HepG2 (cell line): ENCODE data around the gene CSF1R. TPM values are rescaled to one million over a fixed set of nuclear protein-coding genes. Genes with fewer than 3 reads are reported as not detected.

ENCODE experiments used
- ATAC-seq: fragments of 200-7000 bp; cut with Tn5 transposase; 3 replicates; pipeline ENCODE4 v1.9.1; 2020; ENCODE audit warnings: mild to moderate bottlenecking, moderate library complexity
- BruUV-seq: library from RNA; stranded (reverse); fragments of 400-500 nt; replicated peaks from 2 replicates; lab custom pipeline; 2021; lab: Mats Ljungman, UMichigan
- CTCF ChIA-PET: fragments of 300-600 bp; formaldehyde crosslinking; extraction: SDS; loops from one replicate; lab custom pipeline; 2021; ENCODE audit warnings: low total read pairs, inconsistent platforms, low intra/inter-chr PET ratio; lab: Yijun Ruan, JAX
- POLR2A ChIA-PET: fragments of 350-600 bp; sonication (Branson Sonifier 250); formaldehyde crosslinking; loops from one replicate; lab custom pipeline; 2020; ENCODE audit warnings: antibody characterized with exemption, inconsistent platforms; lab: Yijun Ruan, JAX
- DNase-seq: peaks from one replicate; pipeline ENCODE4 v3.0.0-alpha.2; 2015; ENCODE audit warnings: low spot score
- FAIRE-seq: peaks from 3 replicates; lab custom pipeline; 2011; peaks lifted over from hg19 to GRCh38; lab: Jason Lieb, UNC
- H2AFZ ChIP-seq: one replicate; pipeline ENCODE4 v1.6.1; 2011; ENCODE audit warnings: low read length, inconsistent platforms
- H3K27ac ChIP-seq: fragments of 300-600 bp; 3 replicates; pipeline ENCODE4 v1.8.0; 2011; ENCODE audit warnings: mixed run types, mild to moderate bottlenecking, mixed read lengths, low read length, inconsistent platforms; ENCODE audit not compliant: insufficient read depth; ENCODE audit errors: extremely low read length
- H3K27me3 ChIP-seq, 2 experiments: fragments of 200-600 bp in 1 of 2; 2 replicates in 1 of 2; 3 replicates in 1 of 2; pipeline versions ENCODE4 v1.6.0 to v1.8.0; 2011; ENCODE audit warnings: low read length in 2 of 2, mild to moderate bottlenecking in 2 of 2, moderate library complexity in 2 of 2, inconsistent platforms in 1 of 2; ENCODE audit not compliant: insufficient read depth in 2 of 2, control insufficient read depth in 1 of 2
- H3K36me3 ChIP-seq, 2 experiments: fragments of 200-600 bp in 1 of 2; replicated peaks in 1 of 2; 2 replicates in 1 of 2; 3 replicates in 1 of 2; pipeline versions ENCODE4 v1.5.1 to v1.8.0; 2011; ENCODE audit warnings: low read length in 2 of 2, inconsistent platforms in 1 of 2; ENCODE audit not compliant: insufficient read depth in 2 of 2, control insufficient read depth in 1 of 2
- H3K4me1 ChIP-seq: 2 replicates; pipeline ENCODE4 v1.5.1; 2012; ENCODE audit warnings: low read length, inconsistent platforms; ENCODE audit not compliant: insufficient read depth
- H3K4me2 ChIP-seq: 2 replicates; pipeline ENCODE4 v1.6.0; 2011; ENCODE audit warnings: low read depth, low read length, inconsistent platforms
- H3K4me3 ChIP-seq, 3 experiments: fragments of 200-600 bp in 1 of 3; sonication (generic), shearing (Covaris generic) in 1 of 3; replicated peaks in 1 of 3; 2 replicates each; pipeline ENCODE4 v1.5.1; 2011 to 2016; ENCODE audit warnings: low read length in 3 of 3, inconsistent platforms in 2 of 3, low read depth in 2 of 3, mild to moderate bottlenecking in 2 of 3, control low read depth in 1 of 3, mixed read lengths in 1 of 3; ENCODE audit not compliant: insufficient read depth in 1 of 3
- H3K79me2 ChIP-seq: one replicate; pipeline ENCODE4 v1.6.1; 2011; ENCODE audit warnings: low read length, inconsistent platforms; ENCODE audit not compliant: insufficient read depth
- H3K9ac ChIP-seq: 2 replicates; pipeline ENCODE4 v1.6.0; 2011; ENCODE audit warnings: mild to moderate bottlenecking, low read depth, low read length, inconsistent platforms; ENCODE audit not compliant: insufficient read depth
- H3K9me3 ChIP-seq: 2 replicates; pipeline ENCODE4 v1.5.1; 2012; ENCODE audit warnings: mild to moderate bottlenecking, low read length
- H4K20me1 ChIP-seq: 2 replicates; pipeline ENCODE4 v1.6.0; 2011; ENCODE audit warnings: inconsistent platforms, mild to moderate bottlenecking, low read length, moderate library complexity; ENCODE audit not compliant: insufficient read depth
- ADNP ChIP-seq: sonication (generic); formaldehyde crosslinking; IDR thresholded peaks from 2 replicates; pipeline ENCODE4 v1.4.0; 2020; ENCODE audit warnings: missing genetic modification reagents
- GTF2F1 ChIP-seq: fragments of 150-350 bp; IDR thresholded peaks from 2 replicates; pipeline ENCODE4 v1.6.1; 2014; ENCODE audit warnings: low read length
- PRMT3 ChIP-seq: sonication (generic); formaldehyde crosslinking; IDR thresholded peaks from 2 replicates; pipeline ENCODE4 v1.8.1; 2022; ENCODE audit warnings: low read depth, mild to moderate bottlenecking, moderate library complexity, missing genetic modification reagents, borderline replicate concordance
- ZNF326 ChIP-seq: sonication (generic); formaldehyde crosslinking; IDR thresholded peaks from 2 replicates; pipeline ENCODE4 v1.4.0; 2020; ENCODE audit warnings: missing genetic modification reagents, borderline replicate concordance
- ZSCAN25 ChIP-seq: sonication (generic); formaldehyde crosslinking; IDR thresholded peaks from 2 replicates; pipeline ENCODE4 v1.8.0; 2022; ENCODE audit warnings: mild to moderate bottlenecking, missing genetic modification reagents
- WGBS: methylation state at CpG from one replicate; pipeline ENCODE4 v1.1.6; 2017; ENCODE audit warnings: low lambda C conversion rate; 5-methylcytosine and 5-hydroxymethylcytosine counted together
- in situ Hi-C: cut with HindIII; loops from 2 replicates; pipeline ENCODE4 v1.10.0; 2017; ENCODE audit warnings: low pct_unique_long_range_greater_than_20kb; ENCODE audit not compliant: extremely low pct_ligation_motif_present
- intact Hi-C: fragments of 100-400 bp; cut with micrococcal nuclease; formaldehyde crosslinking; loops from one replicate; pipeline ENCODE4 v1.10.0; 2022; ENCODE audit not compliant: unreplicated experiment
- polyA plus RNA-seq, 8 experiments: library from polyadenylated mRNA; depleted of rRNA in 3 of 8; stranded (reverse) in 7 of 8; unstranded in 1 of 8; fragments of >200 nt; fragmentation: Illumina TruSeq in 4 of 8; extraction: Trizol in 4 of 8; gene quantifications; 2 replicates each; pipeline versions ENCODE4 v1.2.1 to v1.2.3, GENCODE V29; 2011 to 2016; ENCODE audit warnings: low read depth in 4 of 8, missing spikeins in 1 of 8, mixed read lengths in 1 of 8; ENCODE audit not compliant: insufficient read depth in 1 of 8
- total RNA-seq, 5 experiments: library from RNA; depleted of rRNA; stranded (reverse); fragments of >200 nt; fragmentation: Illumina TruSeq; extraction: Trizol; gene quantifications; 2 replicates each; pipeline ENCODE4 v1.2.3, GENCODE V29; 2016; ENCODE audit warnings: low read depth in 1 of 5
- TF ChIP-seq, protein P1 (sequence below): sonication (generic); formaldehyde crosslinking; IDR thresholded peaks from 2 replicates; pipeline ENCODE4 v1.4.0; 2020; ENCODE audit warnings: missing genetic modification reagents, borderline replicate concordance
- TF ChIP-seq, protein P2 (sequence below): sonication (generic); formaldehyde crosslinking; IDR thresholded peaks from 2 replicates; pipeline ENCODE4 v1.5.1; 2020; ENCODE audit warnings: missing genetic modification reagents, mild to moderate bottlenecking, borderline replicate concordance
- TF ChIP-seq, protein P3 (sequence below): sonication (generic); formaldehyde crosslinking; IDR thresholded peaks from 2 replicates; pipeline ENCODE4 v1.8.0; 2022; ENCODE audit warnings: mild to moderate bottlenecking, missing genetic modification reagents
- TF ChIP-seq, protein P4 (sequence below): sonication (generic); formaldehyde crosslinking; conservative IDR thresholded peaks from 2 replicates; pipeline ENCODE4 v1.8.1; 2023; ENCODE audit warnings: missing genetic modification reagents

CSF1R gene
- total and polyA plus RNA-seq, 2 of the 13 experiments (the other 11 are each of a cell fraction or from before 2014, with no cell fraction given) = 0.01 TPM; not detected in 1

DNA sequence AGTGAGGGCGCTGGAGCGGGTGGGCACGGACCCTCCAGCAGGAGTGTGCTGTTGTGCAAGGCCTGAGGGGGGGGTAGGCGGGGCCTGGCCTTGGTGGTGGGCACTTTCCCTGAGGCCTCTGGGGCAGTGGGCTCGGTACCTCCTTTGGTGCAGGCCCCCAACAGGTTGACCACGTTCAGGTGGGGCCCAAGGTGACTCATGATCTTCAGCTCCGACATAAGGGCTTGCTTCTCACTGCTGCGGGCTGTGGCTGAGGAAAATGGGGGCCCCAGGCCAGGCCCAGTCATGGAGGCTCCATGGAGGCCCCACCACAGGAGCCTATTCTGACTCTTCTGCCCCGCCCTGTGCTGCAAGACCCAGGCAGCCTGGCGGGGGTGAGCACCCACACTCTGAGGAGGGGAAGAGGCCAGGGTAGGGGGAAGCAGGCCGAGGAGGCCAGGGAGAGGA is 37.8 kb upstream of the CSF1R start:
- no peaks in the 10 kb centered on the region for H3K36me3 ChIP-seq
- WGBS = 91% methylated on average over 5 of the region's 11 CpGs
- H3K9ac ChIP-seq = no peak overlapping the region
- ChIA-PET POLR2A (interaction anchor here (1.0 kb wide), 1 partner anchor 69 kb away, joined by 3 read pairs; no protein-coding TSS in a partner anchor), CTCF (no interaction called here)
- no peaks in the 10 kb centered on the region for H3K27me3 ChIP-seq
- no peaks in the 10 kb centered on the region for H3K9me3 ChIP-seq
- no peaks in the 10 kb centered on the region for H4K20me1 ChIP-seq
- no peak overlapping the region for H2AFZ ChIP-seq
- DNase-seq (no peak), FAIRE-seq (no peak), ATAC-seq (no peak)
- no peak overlapping the region for H3K4me3 ChIP-seq
- no peak overlapping the region for H3K27ac ChIP-seq
- TF ChIP-seq GTF2F1 = no peak
- TF ChIP-seq, protein P1, sequence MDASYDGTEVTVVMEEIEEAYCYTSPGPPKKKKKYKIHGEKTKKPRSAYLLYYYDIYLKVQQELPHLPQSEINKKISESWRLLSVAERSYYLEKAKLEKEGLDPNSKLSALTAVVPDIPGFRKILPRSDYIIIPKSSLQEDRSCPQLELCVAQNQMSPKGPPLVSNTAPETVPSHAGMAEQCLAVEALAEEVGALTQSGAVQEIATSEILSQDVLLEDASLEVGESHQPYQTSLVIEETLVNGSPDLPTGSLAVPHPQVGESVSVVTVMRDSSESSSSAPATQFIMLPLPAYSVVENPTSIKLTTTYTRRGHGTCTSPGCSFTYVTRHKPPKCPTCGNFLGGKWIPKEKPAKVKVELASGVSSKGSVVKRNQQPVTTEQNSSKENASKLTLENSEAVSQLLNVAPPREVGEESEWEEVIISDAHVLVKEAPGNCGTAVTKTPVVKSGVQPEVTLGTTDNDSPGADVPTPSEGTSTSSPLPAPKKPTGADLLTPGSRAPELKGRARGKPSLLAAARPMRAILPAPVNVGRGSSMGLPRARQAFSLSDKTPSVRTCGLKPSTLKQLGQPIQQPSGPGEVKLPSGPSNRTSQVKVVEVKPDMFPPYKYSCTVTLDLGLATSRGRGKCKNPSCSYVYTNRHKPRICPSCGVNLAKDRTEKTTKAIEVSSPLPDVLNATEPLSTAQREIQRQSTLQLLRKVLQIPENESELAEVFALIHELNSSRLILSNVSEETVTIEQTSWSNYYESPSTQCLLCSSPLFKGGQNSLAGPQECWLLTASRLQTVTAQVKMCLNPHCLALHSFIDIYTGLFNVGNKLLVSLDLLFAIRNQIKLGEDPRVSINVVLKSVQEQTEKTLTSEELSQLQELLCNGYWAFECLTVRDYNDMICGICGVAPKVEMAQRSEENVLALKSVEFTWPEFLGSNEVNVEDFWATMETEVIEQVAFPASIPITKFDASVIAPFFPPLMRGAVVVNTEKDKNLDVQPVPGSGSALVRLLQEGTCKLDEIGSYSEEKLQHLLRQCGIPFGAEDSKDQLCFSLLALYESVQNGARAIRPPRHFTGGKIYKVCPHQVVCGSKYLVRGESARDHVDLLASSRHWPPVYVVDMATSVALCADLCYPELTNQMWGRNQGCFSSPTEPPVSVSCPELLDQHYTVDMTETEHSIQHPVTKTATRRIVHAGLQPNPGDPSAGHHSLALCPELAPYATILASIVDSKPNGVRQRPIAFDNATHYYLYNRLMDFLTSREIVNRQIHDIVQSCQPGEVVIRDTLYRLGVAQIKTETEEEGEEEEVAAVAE (CRISPR knock-in tag) = no peak
- H3K4me2 ChIP-seq = no peak overlapping the region
- peaks cover 26% of the 10 kb centered on the region for H3K4me1 ChIP-seq
- in situ Hi-C loops (no loop called here), intact Hi-C loops (loop anchor here (10.0 kb wide), 1 partner anchor 289 kb away; no protein-coding TSS in a partner anchor)
- no TSS peak for BruUV-seq
- H3K79me2 ChIP-seq = no peaks in the 10 kb centered on the region

- no peaks in the 10 kb centered on the region for H3K79me2 ChIP-seq
- H4K20me1 ChIP-seq = no peaks in the 10 kb centered on the region
- no peaks in the 10 kb centered on the region for H3K9me3 ChIP-seq
- no peak overlapping the region for H3K4me3 ChIP-seq
- ATAC-seq (no peak), DNase-seq (no peak), FAIRE-seq (no peak)
- intact Hi-C loops = loop anchor here (10.0 kb wide), 1 partner anchor 289 kb away; no protein-coding TSS in a partner anchor
- no peak overlapping the region for H3K27ac ChIP-seq
- in situ Hi-C loops = no loop called here
- peaks cover 24% of the 10 kb centered on the region for H3K4me1 ChIP-seq
- no peaks in the 10 kb centered on the region for H3K36me3 ChIP-seq
- no peak overlapping the region for H2AFZ ChIP-seq
- 70% methylated on average over 4 of the region's 4 CpGs for WGBS
- no peak overlapping the region for H3K9ac ChIP-seq
- H3K27me3 ChIP-seq = no peaks in the 10 kb centered on the region
- ChIA-PET CTCF (no interaction called here), POLR2A (interaction anchor here (1.0 kb wide), 1 partner anchor 68 kb away, joined by 3 read pairs; no protein-coding TSS in a partner anchor)
- BruUV-seq = no TSS peak
- H3K4me2 ChIP-seq = no peak overlapping the region
- TF ChIP-seq ZSCAN25 = no peak
- TF ChIP-seq, protein P2, sequence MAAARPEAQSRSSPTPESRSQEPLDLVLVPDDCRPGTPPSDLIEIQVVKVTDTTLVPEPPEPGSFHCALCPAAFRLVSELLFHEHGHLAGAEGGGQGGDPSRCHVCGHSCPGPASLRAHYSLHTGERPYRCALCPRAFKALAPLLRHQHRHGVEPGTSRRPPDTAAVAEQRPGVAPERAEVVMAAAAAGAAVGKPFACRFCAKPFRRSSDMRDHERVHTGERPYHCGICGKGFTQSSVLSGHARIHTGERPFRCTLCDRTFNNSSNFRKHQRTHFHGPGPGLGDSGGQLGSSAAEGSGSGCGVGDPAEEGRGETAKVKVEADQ (CRISPR knock-in tag) = no peak
- TF ChIP-seq PRMT3 (CRISPR knock-in tag) = no peak
- TF ChIP-seq, protein P3, sequence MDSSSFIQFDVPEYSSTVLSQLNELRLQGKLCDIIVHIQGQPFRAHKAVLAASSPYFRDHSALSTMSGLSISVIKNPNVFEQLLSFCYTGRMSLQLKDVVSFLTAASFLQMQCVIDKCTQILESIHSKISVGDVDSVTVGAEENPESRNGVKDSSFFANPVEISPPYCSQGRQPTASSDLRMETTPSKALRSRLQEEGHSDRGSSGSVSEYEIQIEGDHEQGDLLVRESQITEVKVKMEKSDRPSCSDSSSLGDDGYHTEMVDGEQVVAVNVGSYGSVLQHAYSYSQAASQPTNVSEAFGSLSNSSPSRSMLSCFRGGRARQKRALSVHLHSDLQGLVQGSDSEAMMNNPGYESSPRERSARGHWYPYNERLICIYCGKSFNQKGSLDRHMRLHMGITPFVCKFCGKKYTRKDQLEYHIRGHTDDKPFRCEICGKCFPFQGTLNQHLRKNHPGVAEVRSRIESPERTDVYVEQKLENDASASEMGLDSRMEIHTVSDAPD = no peak
- TF ChIP-seq, protein P4, sequence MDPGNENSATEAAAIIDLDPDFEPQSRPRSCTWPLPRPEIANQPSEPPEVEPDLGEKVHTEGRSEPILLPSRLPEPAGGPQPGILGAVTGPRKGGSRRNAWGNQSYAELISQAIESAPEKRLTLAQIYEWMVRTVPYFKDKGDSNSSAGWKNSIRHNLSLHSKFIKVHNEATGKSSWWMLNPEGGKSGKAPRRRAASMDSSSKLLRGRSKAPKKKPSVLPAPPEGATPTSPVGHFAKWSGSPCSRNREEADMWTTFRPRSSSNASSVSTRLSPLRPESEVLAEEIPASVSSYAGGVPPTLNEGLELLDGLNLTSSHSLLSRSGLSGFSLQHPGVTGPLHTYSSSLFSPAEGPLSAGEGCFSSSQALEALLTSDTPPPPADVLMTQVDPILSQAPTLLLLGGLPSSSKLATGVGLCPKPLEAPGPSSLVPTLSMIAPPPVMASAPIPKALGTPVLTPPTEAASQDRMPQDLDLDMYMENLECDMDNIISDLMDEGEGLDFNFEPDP = no peak
- TF ChIP-seq ADNP (CRISPR knock-in tag) = no peak
- TF ChIP-seq ZNF326 = no peak
These were observed 37.2 kb upstream of the CSF1R start for GRCh38 chr5:150123542-150123941.
